ENCODE data around the gene MYH9.

MYH9 gene

GRCh38 chr22:36385491-36386350, 2.0 kb downstream of the MYH9 start:
- peak; percentile 75 for DNase-seq

GRCh38 chr22:36384766-36385481, 2.8 kb downstream of the MYH9 start:
- DNase-seq = no peak

GRCh38 chr22:36383110-36383581, 4.6 kb downstream of the MYH9 start:
- peak; percentile 74 for DNase-seq

GRCh38 chr22:36381513-36382128, 6.1 kb downstream of the MYH9 start:
- DNase-seq = no peak

- DNase-seq = no peak
Observed at GRCh38 chr22:36379593-36380361, 8.0 kb downstream of the MYH9 start.

- DNase-seq = no peak
Observed at GRCh38 chr22:36378869-36379217, 8.9 kb downstream of the MYH9 start.

- DNase-seq = no peak
Observed at GRCh38 chr22:36378080-36378868, 9.5 kb downstream of the MYH9 start.

- DNase-seq = peak; percentile 58
Observed at GRCh38 chr22:36377022-36377631, 10.6 kb downstream of the MYH9 start.

- DNase-seq = no peak
Observed at GRCh38 chr22:36376265-36376664, 11.5 kb downstream of the MYH9 start.

- no peak for DNase-seq
Observed at GRCh38 chr22:36375071-36375980, 12.4 kb downstream of the MYH9 start.

GRCh38 chr22:36374603-36375024, 13.2 kb downstream of the MYH9 start:
- DNase-seq = peak; percentile 81

GRCh38 chr22:36373258-36373579, 14.5 kb downstream of the MYH9 start:
- DNase-seq = no peak

- no peak for DNase-seq
Observed at GRCh38 chr22:36371920-36372319, 15.8 kb downstream of the MYH9 start.

- DNase-seq = no peak
Observed at GRCh38 chr22:36369922-36370791, 17.6 kb downstream of the MYH9 start.

GRCh38 chr22:36369004-36369921, 18.5 kb downstream of the MYH9 start:
- peak; percentile 48 for DNase-seq

- peak; percentile 61 for DNase-seq
Observed at GRCh38 chr22:36368359-36368983, 19.3 kb downstream of the MYH9 start.

GRCh38 chr22:36367479-36367878, 20.3 kb downstream of the MYH9 start:
- DNase-seq = no peak

- DNase-seq = no peak
Observed at GRCh38 chr22:36367066-36367465, 20.7 kb downstream of the MYH9 start.

Measured in activated CD4-positive, alpha-beta T cell treated with anti-CD3 and anti-CD28 coated beads for 48 hours (primary cell).